Heart left ventricle (tissue), 13 donors: ENCODE measurements around the gene TNFRSF4.

Experiments
- POLR2A ChIP-seq, 2 donors: fragments of 450-650 bp; IDR thresholded peaks; one replicate each; pipeline ENCODE4 v1.6.1; 2017; ENCODE audit warnings: antibody characterized with exemption in 2 of 2, mild to moderate bottlenecking in 2 of 2, moderate library complexity in 2 of 2
- TF ChIP-seq, protein P1 (sequence below), 12 donors: fragments of 200-600 bp; sonication (generic) in 4 of 12; IDR thresholded peaks; one replicate each; pipeline versions ENCODE4 v1.5.0 to v1.8.0; 2018 to 2022; ENCODE audit warnings: antibody characterized with exemption in 12 of 12, mild to moderate bottlenecking in 5 of 12
- donor health status: ischemic (EF 13 %, LVEDD 7.1; RV severe dilation, severe dysfunction).
- donor health status: DM: no; HTN: yes; CAD: no.
- donor health status: DM: no; HTN: no; CAD: no.
- donor health status: ischemic (EF 25% LVEDD 6.9; RV normal size, moderate dysfunction).
- donor health status: ischemic (EF 25% LVEDD 5.7; RV mildly dilated, moderate dysfunction).
- donor health status: ischemic (EF 35%, LVEDD 5.7; RV mildly dilated, moderate dysfunction).
- donor health status: nonischemic (EF 11% LVEDD 7.7; RV severe dilation, severe dysfunction).
- donor health status: DM: yes; HTN: yes; CAD: no.
- donor health status: PGD.
- donor health status: ischemic (EF 29% LVEDD 5.4; RV normal size, mild dysfunction).
- donor health status: nonischemic (EF 23%, LVEDD 6.1; RV moderate dilation, normal function).

- no peak for TF ChIP-seq POLR2A (IDR thresholded peaks at IDR 0.05)
- TF ChIP-seq, protein P1, sequence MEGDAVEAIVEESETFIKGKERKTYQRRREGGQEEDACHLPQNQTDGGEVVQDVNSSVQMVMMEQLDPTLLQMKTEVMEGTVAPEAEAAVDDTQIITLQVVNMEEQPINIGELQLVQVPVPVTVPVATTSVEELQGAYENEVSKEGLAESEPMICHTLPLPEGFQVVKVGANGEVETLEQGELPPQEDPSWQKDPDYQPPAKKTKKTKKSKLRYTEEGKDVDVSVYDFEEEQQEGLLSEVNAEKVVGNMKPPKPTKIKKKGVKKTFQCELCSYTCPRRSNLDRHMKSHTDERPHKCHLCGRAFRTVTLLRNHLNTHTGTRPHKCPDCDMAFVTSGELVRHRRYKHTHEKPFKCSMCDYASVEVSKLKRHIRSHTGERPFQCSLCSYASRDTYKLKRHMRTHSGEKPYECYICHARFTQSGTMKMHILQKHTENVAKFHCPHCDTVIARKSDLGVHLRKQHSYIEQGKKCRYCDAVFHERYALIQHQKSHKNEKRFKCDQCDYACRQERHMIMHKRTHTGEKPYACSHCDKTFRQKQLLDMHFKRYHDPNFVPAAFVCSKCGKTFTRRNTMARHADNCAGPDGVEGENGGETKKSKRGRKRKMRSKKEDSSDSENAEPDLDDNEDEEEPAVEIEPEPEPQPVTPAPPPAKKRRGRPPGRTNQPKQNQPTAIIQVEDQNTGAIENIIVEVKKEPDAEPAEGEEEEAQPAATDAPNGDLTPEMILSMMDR (IDR thresholded peaks at IDR 0.05), result no peak
Observed at GRCh38 chr1:1247341-1247913, 33.5 kb upstream of the TNFRSF4 start.
